A549 (cell line): ENCODE measurements around the gene PSMD6.

Source experiments
- CEBPB ChIP-seq, 2 experiments: fragments of >200 bp in 1 of 2; sonication (Bioruptor Twin) in 1 of 2; formaldehyde crosslinking in 1 of 2; IDR thresholded peaks; 2 replicates each; pipeline ENCODE4 v1.6.1; 2012 to 2016
- FOSL2 ChIP-seq, 2 experiments: fragments of 450-650 bp in 1 of 2; fragments of >200 bp in 1 of 2; sonication (Bioruptor Twin) in 1 of 2; formaldehyde crosslinking; IDR thresholded peaks; 2 replicates each; pipeline versions ENCODE4 v1.5.0 to v1.6.1; 2016 to 2020; ENCODE audit warnings: mild to moderate bottlenecking in 1 of 2, moderate library complexity in 1 of 2
- JUNB ChIP-seq: fragments of >200 bp; sonication (Bioruptor Twin); formaldehyde crosslinking; IDR thresholded peaks from 2 replicates; pipeline ENCODE4 v1.6.1; 2016
- MAZ ChIP-seq: fragments of 150-350 bp; IDR thresholded peaks from 2 replicates; pipeline ENCODE4 v1.6.1; 2014; ENCODE audit warnings: antibody characterized with exemption, low read depth, low read length, borderline replicate concordance
- NFE2L2 ChIP-seq: fragments of 150-350 bp; conservative IDR thresholded peaks from 2 replicates; pipeline ENCODE4 v1.6.1; 2014; ENCODE audit warnings: low read length
- POLR2A ChIP-seq: IDR thresholded peaks from 2 replicates; pipeline ENCODE4 v1.6.1; 2012; ENCODE audit warnings: mild to moderate bottlenecking, low read length
- TF ChIP-seq, protein P1 (sequence below): fragments of 450-650 bp; IDR thresholded peaks from 2 replicates; pipeline ENCODE4 v1.6.1; 2014; ENCODE audit warnings: antibody characterized with exemption
- TF ChIP-seq, protein P2 (sequence below): fragments of >200 bp; sonication (Bioruptor Twin); formaldehyde crosslinking; IDR thresholded peaks from 3 replicates; pipeline ENCODE4 v1.5.1; 2016
- TF ChIP-seq, protein P3 (sequence below): fragments of 250-450 bp; sonication (Bioruptor Pico); IDR thresholded peaks from 2 replicates; pipeline ENCODE4 v1.5.0; 2021; ENCODE audit warnings: mild to moderate bottlenecking, moderate library complexity, borderline replicate concordance

DNA sequence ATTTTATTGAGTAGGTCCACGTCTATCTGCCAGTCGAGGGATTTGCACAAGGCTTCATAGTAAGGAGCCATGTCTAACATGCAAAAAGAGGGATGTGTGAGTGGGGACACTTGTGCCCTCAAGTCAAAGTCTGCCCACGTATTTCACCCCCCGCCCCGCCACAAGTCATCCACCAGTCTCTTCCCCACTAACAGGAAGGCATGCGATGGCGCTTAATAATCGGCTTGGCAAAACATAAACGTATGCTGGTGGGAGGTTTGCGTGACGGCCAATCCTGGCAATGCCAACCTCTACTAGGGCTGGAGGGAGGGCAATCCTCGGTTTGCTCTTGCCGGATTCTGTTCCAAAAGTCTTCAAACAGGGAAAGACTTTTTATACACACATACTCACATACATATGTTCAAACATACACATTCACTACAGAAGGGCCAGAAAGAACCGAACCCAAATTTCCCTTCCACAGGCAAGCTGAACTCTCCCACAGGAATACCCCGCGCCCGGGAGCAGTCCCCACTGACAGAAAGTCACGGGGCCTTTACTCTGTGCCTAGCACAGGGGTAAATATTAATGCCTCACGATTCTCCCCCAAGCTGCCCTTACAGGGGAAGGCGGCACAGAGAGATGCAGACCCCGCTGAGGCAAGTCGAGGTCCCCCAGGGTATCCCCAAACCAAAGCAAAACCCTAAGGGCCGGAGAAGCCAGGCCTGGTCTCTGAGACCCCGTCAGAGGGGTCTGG lies 675 bp downstream of the PSMD6 start:
- no peak for TF ChIP-seq CEBPB (IDR thresholded peaks at IDR 0.05)
- TF ChIP-seq, protein P1, sequence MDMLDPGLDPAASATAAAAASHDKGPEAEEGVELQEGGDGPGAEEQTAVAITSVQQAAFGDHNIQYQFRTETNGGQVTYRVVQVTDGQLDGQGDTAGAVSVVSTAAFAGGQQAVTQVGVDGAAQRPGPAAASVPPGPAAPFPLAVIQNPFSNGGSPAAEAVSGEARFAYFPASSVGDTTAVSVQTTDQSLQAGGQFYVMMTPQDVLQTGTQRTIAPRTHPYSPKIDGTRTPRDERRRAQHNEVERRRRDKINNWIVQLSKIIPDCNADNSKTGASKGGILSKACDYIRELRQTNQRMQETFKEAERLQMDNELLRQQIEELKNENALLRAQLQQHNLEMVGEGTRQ: no peak
- TF ChIP-seq FOSL2 (IDR thresholded peaks at IDR 0.05): no peak
- TF ChIP-seq FOSL2 (CRISPR knock-in tag; IDR thresholded peaks at IDR 0.05): no peak
- TF ChIP-seq, protein P2, sequence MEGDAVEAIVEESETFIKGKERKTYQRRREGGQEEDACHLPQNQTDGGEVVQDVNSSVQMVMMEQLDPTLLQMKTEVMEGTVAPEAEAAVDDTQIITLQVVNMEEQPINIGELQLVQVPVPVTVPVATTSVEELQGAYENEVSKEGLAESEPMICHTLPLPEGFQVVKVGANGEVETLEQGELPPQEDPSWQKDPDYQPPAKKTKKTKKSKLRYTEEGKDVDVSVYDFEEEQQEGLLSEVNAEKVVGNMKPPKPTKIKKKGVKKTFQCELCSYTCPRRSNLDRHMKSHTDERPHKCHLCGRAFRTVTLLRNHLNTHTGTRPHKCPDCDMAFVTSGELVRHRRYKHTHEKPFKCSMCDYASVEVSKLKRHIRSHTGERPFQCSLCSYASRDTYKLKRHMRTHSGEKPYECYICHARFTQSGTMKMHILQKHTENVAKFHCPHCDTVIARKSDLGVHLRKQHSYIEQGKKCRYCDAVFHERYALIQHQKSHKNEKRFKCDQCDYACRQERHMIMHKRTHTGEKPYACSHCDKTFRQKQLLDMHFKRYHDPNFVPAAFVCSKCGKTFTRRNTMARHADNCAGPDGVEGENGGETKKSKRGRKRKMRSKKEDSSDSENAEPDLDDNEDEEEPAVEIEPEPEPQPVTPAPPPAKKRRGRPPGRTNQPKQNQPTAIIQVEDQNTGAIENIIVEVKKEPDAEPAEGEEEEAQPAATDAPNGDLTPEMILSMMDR: no peak
- no peak for TF ChIP-seq POLR2A
- TF ChIP-seq, protein P3, sequence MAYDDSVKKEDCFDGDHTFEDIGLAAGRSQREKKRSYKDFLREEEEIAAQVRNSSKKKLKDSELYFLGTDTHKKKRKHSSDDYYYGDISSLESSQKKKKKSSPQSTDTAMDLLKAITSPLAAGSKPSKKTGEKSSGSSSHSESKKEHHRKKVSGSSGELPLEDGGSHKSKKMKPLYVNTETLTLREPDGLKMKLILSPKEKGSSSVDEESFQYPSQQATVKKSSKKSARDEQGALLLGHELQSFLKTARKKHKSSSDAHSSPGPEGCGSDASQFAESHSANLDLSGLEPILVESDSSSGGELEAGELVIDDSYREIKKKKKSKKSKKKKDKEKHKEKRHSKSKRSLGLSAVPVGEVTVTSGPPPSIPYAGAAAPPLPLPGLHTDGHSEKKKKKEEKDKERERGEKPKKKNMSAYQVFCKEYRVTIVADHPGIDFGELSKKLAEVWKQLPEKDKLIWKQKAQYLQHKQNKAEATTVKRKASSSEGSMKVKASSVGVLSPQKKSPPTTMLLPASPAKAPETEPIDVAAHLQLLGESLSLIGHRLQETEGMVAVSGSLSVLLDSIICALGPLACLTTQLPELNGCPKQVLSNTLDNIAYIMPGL: no peak
- TF ChIP-seq MAZ: no peak
- TF ChIP-seq JUNB: no peak
- TF ChIP-seq NFE2L2: no peak
